Ramos (cell line): ENCODE data around the gene DNAJC6.

Experiments
- in situ Hi-C: fragments of 300-500 bp; cut with MboI; formaldehyde crosslinking; loops from one replicate; pipeline ENCODE4 v1.14.3; 2022; ENCODE audit warnings: low sequenced_read_pairs; ENCODE audit not compliant: unreplicated experiment

DNAJC6 gene

DNA sequence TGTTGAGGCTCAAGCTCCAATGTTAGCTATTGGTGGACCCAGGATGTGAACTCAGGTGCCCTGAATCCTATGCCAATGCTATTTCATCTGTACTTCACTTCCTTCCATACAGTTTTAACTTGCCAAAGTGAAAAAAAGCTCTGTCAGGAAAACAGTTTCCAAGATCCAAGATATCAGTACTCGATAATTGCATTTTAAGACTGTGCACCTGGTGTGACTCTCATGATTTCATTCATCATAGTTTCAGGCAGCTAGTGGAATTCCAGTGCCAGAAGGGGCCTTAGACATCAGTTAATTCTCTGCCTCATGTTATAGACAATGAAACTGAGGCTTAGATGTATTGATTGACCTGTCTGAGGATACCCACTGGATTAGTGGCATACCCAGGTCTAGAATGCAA, 84.6 kb downstream of the DNAJC6 start:
- in situ Hi-C loops = no loop called here

DNA sequence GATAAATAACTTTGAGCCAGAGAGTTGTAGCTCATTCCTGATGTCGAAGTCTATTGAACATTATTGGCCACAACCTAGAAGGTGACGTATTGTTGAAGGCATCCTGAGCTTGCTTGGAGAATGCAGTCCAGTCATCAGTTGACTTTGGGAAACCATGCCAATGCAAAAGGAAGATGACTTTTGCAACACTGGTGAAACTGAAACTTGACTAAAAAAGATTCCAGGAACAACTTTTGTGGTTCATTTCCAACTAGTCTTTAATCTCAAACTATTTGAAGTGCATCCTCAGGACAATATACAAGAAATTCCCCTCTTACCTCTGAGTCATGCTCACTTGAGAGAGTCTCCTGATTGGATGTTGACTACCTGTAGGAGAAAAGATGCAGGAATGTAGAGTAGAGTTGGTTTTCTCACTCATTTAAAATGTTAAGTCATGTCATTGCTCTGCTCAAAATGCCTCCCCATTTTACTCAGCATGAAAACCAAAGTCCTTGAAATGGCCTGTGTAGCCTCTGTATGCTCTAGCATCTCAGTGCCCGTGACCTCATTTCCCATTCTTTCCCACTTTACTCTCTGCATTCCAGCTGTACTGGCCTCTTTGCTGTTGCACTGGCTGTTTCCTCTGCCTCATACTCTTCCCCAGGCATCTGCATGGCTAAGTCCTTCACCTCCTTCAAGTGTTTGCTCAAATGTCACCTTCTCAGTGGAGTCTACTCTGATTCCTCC, 86.7 kb downstream of the DNAJC6 start:
- in situ Hi-C loops = no loop called here

DNA sequence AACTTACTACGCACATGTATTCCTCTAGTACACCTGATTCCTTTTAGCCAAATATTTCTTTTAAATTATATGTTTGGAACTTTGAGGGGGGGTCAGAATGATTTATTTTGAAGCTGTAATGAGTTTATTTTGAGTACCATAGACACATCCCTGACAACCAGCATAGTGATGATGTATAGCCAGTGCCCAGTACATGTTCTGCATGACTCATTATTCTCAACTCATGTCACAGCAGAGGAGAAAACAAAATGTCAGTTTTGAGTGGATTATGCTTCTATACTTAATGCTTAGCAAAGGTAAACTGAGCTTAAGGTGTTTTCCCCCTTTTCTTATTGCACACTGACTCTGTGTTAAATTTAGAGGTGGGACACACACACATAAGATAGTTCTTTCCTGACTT, 88.7 kb downstream of the DNAJC6 start:
- in situ Hi-C loops = no loop called here

DNA sequence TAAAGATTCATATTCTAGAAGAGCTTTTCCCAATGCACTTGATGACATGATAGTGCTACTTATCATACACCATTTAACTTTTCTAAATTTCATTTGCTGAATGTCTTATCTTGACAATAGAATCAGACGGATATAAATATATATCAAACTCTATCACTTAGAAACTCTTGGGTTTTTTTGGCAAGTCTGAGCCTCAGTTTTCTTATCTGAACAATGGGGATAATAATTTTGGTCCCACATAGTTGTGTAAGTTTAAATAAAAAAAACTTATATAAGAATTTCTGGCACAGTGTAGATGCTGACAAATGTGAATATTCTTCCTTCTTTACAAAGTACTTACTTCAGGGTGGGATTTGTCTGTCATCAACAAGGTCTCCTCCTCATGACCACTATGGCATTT, 89.7 kb downstream of the DNAJC6 start:
- in situ Hi-C loops = no loop called here

- in situ Hi-C loops = loop anchor here (25.0 kb wide), 2 partner anchors 886 to 986 kb away; no protein-coding TSS in a partner anchor
Observed at GRCh38 chr1:65401612-65402011, 92.3 kb downstream of the DNAJC6 start.

- in situ Hi-C loops = loop anchor here (25.0 kb wide), 2 partner anchors 882 to 982 kb away; no protein-coding TSS in a partner anchor
Observed at GRCh38 chr1:65404941-65405340, 95.6 kb downstream of the DNAJC6 start.

DNA sequence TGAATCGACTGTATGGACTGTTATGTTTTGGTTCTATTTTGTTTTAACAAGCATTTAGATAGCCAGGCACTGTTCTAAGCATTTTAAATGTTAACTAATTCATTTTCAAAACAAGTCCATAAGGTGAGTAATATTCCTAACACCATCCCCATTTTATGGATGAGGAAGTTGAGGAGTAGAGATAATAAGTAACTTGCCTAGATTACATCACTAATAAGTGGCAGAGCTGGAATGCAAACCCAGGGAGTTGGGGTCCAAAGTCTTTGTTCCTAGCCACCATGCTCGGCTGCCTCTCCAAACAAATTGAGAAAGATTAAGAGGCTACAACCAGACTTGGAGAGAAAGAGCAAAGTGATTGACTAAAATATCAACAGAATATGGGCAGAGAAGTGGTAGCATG, 98.5 kb downstream of the DNAJC6 start:
- in situ Hi-C loops = loop anchor here (25.0 kb wide), 2 partner anchors 879 to 979 kb away; no protein-coding TSS in a partner anchor

DNA sequence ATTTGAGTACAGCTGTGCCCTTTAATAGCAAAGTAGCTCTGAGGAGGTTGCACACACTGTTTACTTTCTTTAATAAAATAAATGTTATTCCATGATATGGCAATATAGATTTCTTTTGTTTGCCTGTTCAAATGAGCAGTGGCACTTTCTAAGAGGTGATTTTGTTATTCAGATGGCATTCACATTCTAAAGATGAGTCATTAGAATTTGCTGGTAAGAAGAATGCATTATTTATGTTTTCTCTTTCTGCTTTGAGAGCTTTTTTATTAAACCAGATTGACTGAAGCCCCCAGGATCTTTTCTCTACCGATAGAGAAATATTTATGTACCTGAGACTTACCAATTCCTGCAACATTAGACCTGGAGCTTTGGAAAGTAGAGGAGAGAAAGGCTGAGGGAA, 100.0 kb downstream of the DNAJC6 start:
- in situ Hi-C loops = loop anchor here (25.0 kb wide), 2 partner anchors 878 to 978 kb away; no protein-coding TSS in a partner anchor

GRCh38 chr1:65409816-65410326, 100.5 kb downstream of the DNAJC6 start:
- in situ Hi-C loops = loop anchor here (25.0 kb wide), 2 partner anchors 877 to 977 kb away; no protein-coding TSS in a partner anchor

- in situ Hi-C loops = loop anchor here (25.0 kb wide), 2 partner anchors 875 to 975 kb away; no protein-coding TSS in a partner anchor
Observed at GRCh38 chr1:65412256-65412983, 103.1 kb downstream of the DNAJC6 start.

GRCh38 chr1:65412984-65413375, 103.6 kb downstream of the DNAJC6 start:
- in situ Hi-C loops = loop anchor here (25.0 kb wide), 2 partner anchors 874 to 974 kb away; no protein-coding TSS in a partner anchor

DNA sequence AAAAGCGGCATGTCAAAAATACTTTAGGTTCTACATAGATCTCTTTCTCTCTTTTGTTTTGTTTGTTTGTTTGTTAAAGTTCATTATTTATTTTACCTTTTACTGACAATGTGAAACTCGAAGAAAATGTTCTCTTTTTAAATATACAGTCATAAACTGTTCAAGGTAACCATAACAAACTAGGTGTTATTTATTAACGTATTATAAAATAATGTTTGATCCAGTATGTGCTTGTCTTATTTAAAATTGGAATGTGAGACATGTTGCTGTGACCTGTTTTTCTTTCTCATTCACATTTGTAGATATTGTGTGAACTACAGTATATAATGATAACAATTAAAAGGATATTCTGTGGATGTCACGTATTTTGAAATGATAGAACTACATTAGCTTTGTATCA, 105.2 kb downstream of the DNAJC6 start:
- in situ Hi-C loops = loop anchor here (25.0 kb wide), 2 partner anchors 873 to 973 kb away; no protein-coding TSS in a partner anchor

DNA sequence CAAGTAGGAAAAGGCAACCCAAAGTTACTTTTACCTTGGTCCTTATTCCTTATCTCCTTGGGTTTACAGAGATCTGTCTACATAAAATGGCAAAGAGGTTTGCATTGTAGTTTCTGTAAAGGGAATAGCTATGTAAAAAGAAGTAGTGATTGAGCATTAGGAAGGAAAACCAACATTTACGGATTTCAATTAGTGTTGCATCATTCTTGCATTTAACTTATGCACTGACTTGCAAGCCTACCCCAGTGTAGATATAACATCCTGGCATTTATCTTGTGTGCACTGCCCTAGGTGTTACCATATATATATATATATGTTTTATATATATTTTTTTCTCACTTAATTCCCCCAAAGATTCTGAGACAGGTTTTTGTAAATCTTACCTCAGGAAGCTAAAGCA, 107.4 kb downstream of the DNAJC6 start:
- in situ Hi-C loops = loop anchor here (25.0 kb wide), 2 partner anchors 871 to 971 kb away; no protein-coding TSS in a partner anchor

DNA sequence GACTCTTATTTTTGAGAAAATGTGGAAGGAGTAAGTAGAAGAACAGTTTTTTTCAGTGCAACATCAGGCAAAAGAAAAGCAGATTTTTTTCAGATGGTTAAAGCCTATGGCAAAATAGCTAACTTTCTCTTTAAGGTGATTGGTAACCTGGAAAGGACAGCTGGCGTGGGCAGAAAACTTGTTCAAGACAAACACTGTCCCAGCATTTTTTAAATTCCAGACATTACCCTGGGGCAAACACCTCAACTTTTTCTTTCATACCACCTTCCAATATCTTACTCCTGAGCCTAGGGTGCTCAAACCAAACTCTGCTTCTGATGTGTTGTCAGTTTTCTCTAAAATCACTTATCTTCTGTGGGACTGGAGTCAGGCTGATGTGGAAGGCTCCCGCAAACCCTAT, 108.4 kb downstream of the DNAJC6 start:
- in situ Hi-C loops = loop anchor here (25.0 kb wide), 2 partner anchors 870 to 970 kb away; no protein-coding TSS in a partner anchor

GRCh38 chr1:65418522-65419185, 109.3 kb downstream of the DNAJC6 start:
- in situ Hi-C loops = loop anchor here (25.0 kb wide), 2 partner anchors 869 to 969 kb away; no protein-coding TSS in a partner anchor

DNA sequence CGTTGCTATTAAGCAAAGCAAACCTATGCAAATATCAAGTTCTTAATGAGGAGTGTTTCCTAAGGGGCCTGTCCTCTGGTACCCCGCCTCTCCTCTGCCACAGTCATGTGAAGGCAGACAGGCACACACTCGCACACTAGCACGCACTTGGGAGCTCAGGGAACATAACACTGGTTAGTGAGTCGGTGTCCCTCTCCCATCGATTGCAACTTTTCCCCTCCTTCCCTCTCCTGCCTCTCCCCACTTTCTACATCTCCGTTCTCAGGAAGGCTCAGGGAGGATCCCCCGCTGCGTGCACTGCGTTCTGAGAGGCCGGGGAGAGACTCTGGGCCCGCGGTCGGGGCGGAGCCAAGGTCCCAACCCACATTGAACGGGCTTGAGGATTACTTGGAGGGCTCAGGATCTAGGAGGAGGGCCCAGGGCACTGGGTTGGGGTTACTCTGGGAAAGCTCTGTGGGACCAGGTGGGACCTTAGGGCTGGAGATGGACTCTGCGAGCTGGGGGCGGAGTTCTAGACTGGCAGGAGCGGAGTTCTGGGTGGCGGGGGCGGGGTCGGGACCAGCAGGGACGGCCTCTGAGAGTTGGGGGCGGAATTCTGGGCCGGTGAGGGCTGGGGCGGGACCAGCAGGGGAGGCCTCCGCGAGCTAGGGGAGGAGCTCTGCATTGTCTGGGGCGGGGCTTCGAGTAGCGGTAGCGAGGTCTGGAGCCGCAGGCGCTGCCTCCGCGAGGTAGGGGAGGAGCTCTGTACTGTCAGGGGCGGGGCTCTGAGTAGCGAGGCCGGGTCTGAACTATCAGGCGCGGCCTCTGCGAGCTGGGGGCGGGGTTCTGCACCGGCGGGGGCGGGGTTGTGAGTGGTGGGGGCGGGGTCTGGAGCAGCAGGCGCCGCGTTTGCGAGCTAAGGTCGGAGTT, 110.6 kb downstream of the DNAJC6 start:
- in situ Hi-C loops = loop anchor here (10.0 to 25.0 kb wide), 3 partner anchors 165 to 967 kb away; no protein-coding TSS in a partner anchor

- in situ Hi-C loops = loop anchor here (10.0 to 25.0 kb wide), 3 partner anchors 166 to 967 kb away; no protein-coding TSS in a partner anchor
Observed at GRCh38 chr1:65420590-65421350, 111.4 kb downstream of the DNAJC6 start, which contains the start of the genes LEPR and LEPROT. Gene LEPR (plus strand): TSS chr1:65420668. CDS start chr1:65565566, 144,898 bp downstream. Gene LEPROT (plus strand): TSS chr1:65420668. CDS start chr1:65420725, 57 bp downstream.
